HCT116 (cell line): Measurements from ENCODE around the gene MLH1. TPM values are rescaled to one million over a fixed set of nuclear protein-coding genes. Genes with fewer than 3 reads are reported as not detected.
A peak's percentile ranks its signal among the peaks of the same experiment; 100 is the strongest.

Source experiments
- ATAC-seq: fragments of 200-7000 bp; cut with Tn5 transposase; 2 replicates; pipeline ENCODE4 v1.9.1; 2020; ENCODE audit warnings: mild to moderate bottlenecking, moderate library complexity
- BruUV-seq: library from RNA; stranded (reverse); fragments of 400-500 nt; replicated peaks from 2 replicates; lab custom pipeline; 2021; lab: Mats Ljungman, UMichigan
- CTCF ChIA-PET: fragments of 300-600 bp; sonication (Branson Sonifier 250); formaldehyde crosslinking; loops from one replicate; lab custom pipeline; 2021; ENCODE audit warnings: antibody characterized with exemption; lab: Charles Lee
- POLR2A ChIA-PET: fragments of 300-600, 350-600 bp; sonication (Branson Sonifier 250); formaldehyde crosslinking; loops from one replicate; lab custom pipeline; 2021; ENCODE audit warnings: antibody characterized with exemption; lab: Charles Lee
- RAD21 ChIA-PET, 2 experiments: fragments of 300-600 bp; sonication (Branson Sonifier 250); formaldehyde crosslinking; loops; one replicate each; lab custom pipeline; 2023; ENCODE audit warnings: low total read pairs in 2 of 2; ENCODE audit not compliant: uncharacterized antibody in 2 of 2, unreplicated experiment in 2 of 2, low non-redundant PET in 1 of 2; lab: Charles Lee
- DNase-seq: peaks from one replicate; pipeline ENCODE4 v3.0.0-alpha.2; 2010; ENCODE audit warnings: low read depth, low spot score
- H2AFZ ChIP-seq: fragments of 200-600 bp; shearing (Covaris generic), sonication (generic); 2 replicates; pipeline ENCODE4 v1.6.1; 2017; ENCODE audit warnings: low read depth, mixed run types, mixed read lengths, antibody characterized with exemption, low read length; ENCODE audit not compliant: poor library complexity, severe bottlenecking
- H3K27ac ChIP-seq: 2 replicates; pipeline ENCODE4 v1.5.1; 2012; ENCODE audit warnings: low read depth, low read length
- H3K27me3 ChIP-seq: fragments of 200-600 bp; sonication (generic); 2 replicates; pipeline ENCODE4 v1.6.1; 2016; ENCODE audit warnings: mixed run types, low read length, mixed read lengths; ENCODE audit not compliant: insufficient read depth
- H3K36me3 ChIP-seq, 2 experiments: fragments of 200-500 bp in 1 of 2; fragments of 200-600 bp in 1 of 2; sonication (Bioruptor generic) in 1 of 2; sonication (generic) in 1 of 2; 2 replicates each; pipeline versions ENCODE4 v1.5.1 to v1.6.1; 2014 to 2016; ENCODE audit warnings: low read length in 2 of 2, inconsistent platforms in 1 of 2, mixed read lengths in 1 of 2, mixed run types in 1 of 2; ENCODE audit not compliant: insufficient read depth in 2 of 2, control insufficient read depth in 1 of 2
- H3K4me1 ChIP-seq, 2 experiments: fragments of 200-600 bp in 1 of 2; sonication (generic) in 1 of 2; 2 replicates each; pipeline versions ENCODE4 v1.5.1 to v1.6.1; 2012 to 2017; ENCODE audit warnings: low read length in 2 of 2, inconsistent platforms in 1 of 2, mild to moderate bottlenecking in 1 of 2, mixed read lengths in 1 of 2, mixed run types in 1 of 2, moderate library complexity in 1 of 2; ENCODE audit not compliant: insufficient read depth in 2 of 2, control insufficient read depth in 1 of 2
- H3K4me2 ChIP-seq: fragments of 200-600 bp; sonication (generic); 2 replicates; pipeline ENCODE4 v1.6.1; 2017; ENCODE audit warnings: mixed run types, low read length, mixed read lengths
- H3K4me3 ChIP-seq, 2 experiments: fragments of 200-600 bp in 1 of 2; sonication (generic) in 1 of 2; replicated peaks in 1 of 2; 2 replicates each; pipeline ENCODE4 v1.5.1; 2011 to 2016; ENCODE audit warnings: low read length in 2 of 2, control low read depth in 1 of 2, low read depth in 1 of 2, mild to moderate bottlenecking in 1 of 2, mixed read lengths in 1 of 2, mixed run types in 1 of 2
- H3K79me2 ChIP-seq: fragments of 200-600 bp; sonication (generic); 2 replicates; pipeline ENCODE4 v1.6.1; 2017; ENCODE audit warnings: mild to moderate bottlenecking, mixed run types, low read length, moderate library complexity, mixed read lengths; ENCODE audit not compliant: insufficient read depth
- H3K9ac ChIP-seq: fragments of 200-600 bp; sonication (generic); 2 replicates; pipeline ENCODE4 v1.6.1; 2016; ENCODE audit warnings: low read length, mixed read lengths
- H3K9me2 ChIP-seq: fragments of 200-600 bp; sonication (generic), shearing (Covaris generic); 2 replicates; pipeline ENCODE4 v1.6.1; 2017; ENCODE audit warnings: mixed run types, mild to moderate bottlenecking, moderate library complexity; ENCODE audit not compliant: insufficient read depth
- H3K9me3 ChIP-seq, 2 experiments: fragments of 200-500 bp in 1 of 2; fragments of 200-600 bp in 1 of 2; sonication (Bioruptor generic) in 1 of 2; sonication (generic) in 1 of 2; 2 replicates each; pipeline ENCODE4 v1.6.1; 2014 to 2017; ENCODE audit warnings: low read length in 2 of 2, mixed read lengths in 2 of 2, inconsistent platforms in 1 of 2, low read depth in 1 of 2, mild to moderate bottlenecking in 1 of 2, mixed run types in 1 of 2, moderate library complexity in 1 of 2; ENCODE audit not compliant: control insufficient read depth in 1 of 2, insufficient read depth in 1 of 2
- H4K20me1 ChIP-seq: fragments of 200-600 bp; sonication (generic), shearing (Covaris generic); 2 replicates; pipeline ENCODE4 v1.6.1; 2017; ENCODE audit warnings: mixed run types, mild to moderate bottlenecking, moderate library complexity; ENCODE audit not compliant: insufficient read depth
- FOSL1 ChIP-seq: IDR thresholded peaks from 2 replicates; pipeline ENCODE4 v1.6.1; 2012; ENCODE audit warnings: low read depth
- SP1 ChIP-seq: IDR thresholded peaks from 2 replicates; pipeline ENCODE4 v1.6.1; 2012; ENCODE audit warnings: low read depth
- SRF ChIP-seq: IDR thresholded peaks from 2 replicates; pipeline ENCODE4 v1.6.1; 2012; ENCODE audit warnings: low read depth
- ZBTB33 ChIP-seq: IDR thresholded peaks from 2 replicates; pipeline ENCODE4 v1.6.1; 2011; ENCODE audit warnings: mild to moderate bottlenecking, low read length, moderate library complexity; ENCODE audit not compliant: insufficient replicate concordance; ENCODE audit errors: extremely low read depth
- ZFX ChIP-seq: fragments of 450-650 bp; IDR thresholded peaks from 2 replicates; pipeline ENCODE4 v1.6.1; 2017
- ZNF274 ChIP-seq: fragments of 200-500 bp; sonication (Bioruptor generic); IDR thresholded peaks from 2 replicates; pipeline ENCODE4 v1.6.1; 2014; ENCODE audit warnings: mild to moderate bottlenecking, low read depth, low read length, inconsistent platforms
- intact Hi-C: fragments of 100-400 bp; cut with micrococcal nuclease; formaldehyde crosslinking; loops from 2 replicates; pipeline ENCODE4 v1.10.0; 2022
- total RNA-seq: library from RNA; stranded (reverse); gene quantifications from one replicate; pipeline ENCODE4 v1.2.1, GENCODE V29; 2021; ENCODE audit not compliant: unreplicated experiment
- TF ChIP-seq, protein P1 (sequence below): IDR thresholded peaks from 2 replicates; pipeline ENCODE4 v1.6.1; 2012

Gene MLH1
- total RNA-seq, 1 experiment from 2014 or later: 9.6 TPM

DNA sequence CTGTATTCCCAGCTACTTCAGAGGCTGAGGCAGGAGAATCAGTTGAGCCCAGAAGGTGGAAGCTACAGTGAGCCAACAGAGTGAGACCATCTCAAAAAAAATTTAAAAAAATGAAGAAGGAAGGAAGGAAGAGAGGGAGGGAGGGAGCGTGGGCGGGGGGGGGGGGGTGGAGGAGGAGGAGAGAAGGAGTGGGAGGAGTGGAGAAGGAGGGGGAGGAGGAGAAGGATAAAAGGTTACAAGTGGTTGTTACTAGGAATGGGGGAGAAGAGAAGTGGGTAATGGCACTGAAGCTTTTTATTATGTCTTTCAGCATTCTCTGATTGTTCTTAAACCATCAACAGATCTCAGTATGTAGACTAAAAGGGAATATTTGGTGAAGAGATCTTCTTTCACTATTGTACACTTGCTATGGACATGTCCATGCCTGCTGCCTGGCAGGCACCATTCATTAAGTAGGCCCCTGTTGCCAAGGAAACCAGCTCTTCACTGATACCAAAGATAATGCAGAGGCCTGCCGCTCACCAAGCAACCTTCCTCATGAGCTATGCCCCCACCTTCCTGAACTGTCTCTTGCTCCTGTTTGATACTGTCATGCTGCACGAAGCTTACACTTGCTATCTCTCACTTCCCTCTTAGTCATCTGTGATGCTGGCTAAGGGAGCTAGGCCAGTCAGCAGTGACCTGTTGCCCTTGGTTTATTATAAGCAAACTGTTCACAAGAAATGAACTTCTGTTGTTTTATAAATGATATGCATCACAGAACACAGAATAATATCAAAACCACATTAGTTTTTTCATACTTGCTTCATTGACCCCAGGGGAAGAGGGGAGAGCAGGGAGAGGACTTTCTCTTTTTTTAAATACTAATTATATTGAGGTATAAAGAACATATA is 23.5 kb upstream of the MLH1 start:
- Histone ChIP-seq H3K9me2 (no peaks in the 10 kb centered on the region), H2AFZ (no peak overlapping the region), H3K4me2 (0 out of 2 replicates have a peak overlapping the region, but pooled peaks have one; percentile 20), H3K4me3 (no peak overlapping the region), H3K36me3 (no peaks in the 10 kb centered on the region), H3K4me1 (peaks cover 0 to 17% of the 10 kb centered on the region in 2 experiments; a peak in 3 of 4 replicates), H3K27ac (no peak overlapping the region), H3K79me2 (no peaks in the 10 kb centered on the region), H3K9me3 (no peaks in the 10 kb centered on the region), H3K9ac (no peak overlapping the region), H3K27me3 (no peaks in the 10 kb centered on the region), H4K20me1 (no peaks in the 10 kb centered on the region)
- RAD21 ChIA-PET: no interaction called here
- DNase-seq (no peak), ATAC-seq (peak; percentile 64)
- intact Hi-C loops: no loop called here
- BruUV-seq: no TSS peak
- CTCF ChIA-PET: interaction anchor here (1.4 kb wide), 1 partner anchor 11 kb away, joined by 7 read pairs; no protein-coding TSS in a partner anchor
- POLR2A ChIA-PET: interaction anchor here (1.0 kb wide), 1 partner anchor 23 kb away, joined by 4 read pairs; the partner anchor contains the start of genes EPM2AIP1 and MLH1
- TF ChIP-seq FOSL1 (no peak), ZNF274 (no peak), ZFX (no peak), ZBTB33 (no peak), SRF (no peak), SP1 (no peak)
- TF ChIP-seq, protein P1, sequence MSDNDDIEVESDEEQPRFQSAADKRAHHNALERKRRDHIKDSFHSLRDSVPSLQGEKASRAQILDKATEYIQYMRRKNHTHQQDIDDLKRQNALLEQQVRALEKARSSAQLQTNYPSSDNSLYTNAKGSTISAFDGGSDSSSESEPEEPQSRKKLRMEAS: no peak
